ENCODE results near the gene ZDHHC14.
"Not testable (repeated sequence)": the region's sequence is repeated elsewhere in the genome, so short reads cannot be mapped to it uniquely, and the experiment has no call there.

Gene ZDHHC14

DNA sequence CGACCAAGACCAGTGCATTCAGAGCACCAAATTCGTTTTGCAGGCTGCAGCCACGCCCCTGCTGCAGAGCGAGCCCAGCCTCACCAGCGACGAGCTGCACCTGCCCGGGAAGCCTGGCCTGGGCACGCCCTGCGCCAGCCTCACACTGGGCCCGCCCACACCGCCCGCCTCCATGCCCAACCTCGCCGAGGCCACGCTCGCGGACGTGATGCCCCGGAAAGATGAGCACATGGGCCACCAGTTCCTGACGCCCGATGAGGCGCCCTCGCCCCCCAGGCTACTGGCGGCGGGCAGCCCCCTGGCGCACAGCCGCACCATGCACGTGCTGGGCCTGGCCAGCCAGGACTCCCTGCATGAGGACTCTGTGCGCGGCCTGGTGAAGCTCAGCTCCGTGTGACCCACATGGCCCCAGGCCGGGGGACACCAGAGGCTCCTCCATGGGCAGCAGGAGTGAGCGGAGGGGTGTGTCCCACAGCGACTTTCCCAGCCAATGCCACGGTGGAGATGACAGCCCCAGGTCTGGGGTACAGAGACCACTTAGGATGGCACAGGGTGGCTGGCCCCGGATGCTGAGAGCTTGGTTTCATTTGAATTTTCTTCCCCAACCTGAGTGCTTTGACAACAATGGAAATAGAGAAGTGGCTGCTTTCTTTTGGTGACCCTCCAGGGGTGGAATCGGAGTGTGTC, 291.9 kb downstream of the ZDHHC14 start:
- no peak for DNase-seq (ENCODE audit: insufficient read length, low spot score)
- no peak for FAIRE-seq

DNA sequence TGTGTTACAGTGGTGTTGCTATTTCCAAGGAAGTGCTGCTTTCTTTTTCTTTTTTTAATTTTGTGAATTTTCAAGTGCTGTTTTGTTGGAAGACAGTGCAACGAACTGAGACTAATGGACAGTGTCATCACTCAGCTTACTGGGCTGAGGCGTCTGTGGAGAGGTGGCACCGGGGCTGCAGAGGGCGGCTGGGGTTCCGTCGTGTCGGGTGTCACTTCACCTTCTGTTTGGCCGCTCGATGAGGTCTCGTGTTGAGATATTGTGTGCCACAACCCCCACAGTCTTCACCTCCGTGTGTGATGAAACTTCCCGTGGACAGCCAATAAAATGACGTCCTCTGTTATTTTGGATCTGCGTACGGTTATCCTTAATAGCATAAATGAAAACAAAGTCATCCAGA, 292.6 kb downstream of the ZDHHC14 start:
- DNase-seq (ENCODE audit: insufficient read length, low spot score) (no peak), FAIRE-seq (no peak)

DNA sequence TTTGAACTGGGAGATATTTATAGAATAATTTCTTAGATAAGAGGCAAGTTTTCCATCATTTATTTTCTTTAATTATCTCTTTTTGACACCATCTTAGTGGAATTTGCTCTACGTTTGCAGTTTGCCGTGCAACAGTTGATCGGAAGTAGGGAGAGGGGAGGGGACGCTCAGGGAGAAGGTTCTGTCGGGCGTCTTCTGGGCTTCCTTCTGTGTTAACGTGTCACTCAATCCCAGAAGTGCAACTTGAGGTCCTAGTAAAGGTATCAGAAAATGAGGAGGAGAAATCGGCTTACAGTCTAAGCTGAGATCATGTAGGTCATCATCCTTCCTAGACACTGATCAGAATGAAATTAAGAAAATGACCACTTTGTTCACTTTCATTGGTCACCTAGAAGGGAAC, 293.1 kb downstream of the ZDHHC14 start:
- no peak for FAIRE-seq
- DNase-seq (ENCODE audit: insufficient read length, low spot score): no peak

DNA sequence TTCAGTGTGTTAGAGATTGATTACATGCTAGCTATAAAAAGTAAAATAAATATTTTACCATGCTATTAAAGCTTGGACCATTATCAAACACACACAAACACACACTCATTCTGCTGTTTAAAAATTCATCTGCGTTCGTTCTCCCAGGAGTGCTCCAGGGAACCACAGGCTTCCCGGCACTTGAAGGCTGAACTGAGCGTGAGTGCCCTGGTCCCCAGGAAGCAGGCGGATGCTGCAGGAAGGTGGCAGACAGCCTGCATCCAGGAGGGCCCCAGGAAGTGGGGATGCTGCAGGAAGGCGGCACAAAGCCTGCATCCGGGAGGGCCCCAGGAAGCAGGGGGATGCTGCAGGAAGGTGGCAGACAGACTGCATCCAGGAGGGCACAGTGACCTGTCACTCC, 294.8 kb downstream of the ZDHHC14 start:
- FAIRE-seq: no peak
- DNase-seq (ENCODE audit: insufficient read length, low spot score): no peak

DNA sequence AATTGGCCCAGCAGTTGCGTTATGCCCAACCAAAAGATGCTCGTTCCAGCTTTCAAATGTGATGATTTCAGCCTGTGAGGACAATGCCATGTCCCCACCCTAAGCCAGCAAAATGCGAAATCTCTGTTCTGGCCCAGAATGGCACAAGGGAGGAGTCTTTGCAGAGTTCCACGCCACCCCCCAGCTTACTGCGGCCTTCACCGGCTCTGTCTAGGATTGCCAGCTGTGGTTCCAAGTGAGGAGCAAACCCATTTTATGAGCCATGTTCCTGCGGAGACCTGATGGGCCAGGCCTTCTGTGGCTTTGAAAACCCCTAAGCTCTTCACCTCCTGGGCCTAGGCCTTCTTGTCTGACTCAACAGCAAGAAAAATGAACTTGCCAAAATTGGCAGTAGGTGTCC, 295.3 kb downstream of the ZDHHC14 start:
- FAIRE-seq: no peak
- DNase-seq (ENCODE audit: insufficient read length, low spot score): no peak

DNA sequence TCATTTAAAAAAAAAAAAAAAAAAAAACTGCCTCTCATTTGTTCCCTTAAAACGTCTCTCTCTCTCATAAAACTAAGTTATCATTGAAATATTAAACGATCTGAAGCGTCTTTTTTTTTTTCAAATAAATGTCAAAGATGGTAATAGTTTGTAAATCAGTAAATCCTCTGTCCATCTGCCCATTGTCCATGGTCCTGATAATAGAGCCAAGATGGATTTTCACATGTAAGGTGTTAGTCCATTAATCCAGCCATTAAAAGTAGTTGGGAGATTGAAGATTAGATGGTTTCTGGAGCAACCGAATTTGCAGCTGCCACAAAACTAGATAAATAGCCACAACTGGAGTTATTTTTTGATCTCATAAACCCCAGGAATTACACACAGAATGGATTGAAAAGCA, 296.2 kb downstream of the ZDHHC14 start:
- FAIRE-seq: no peak
- DNase-seq (ENCODE audit: insufficient read length, low spot score): no peak

DNA sequence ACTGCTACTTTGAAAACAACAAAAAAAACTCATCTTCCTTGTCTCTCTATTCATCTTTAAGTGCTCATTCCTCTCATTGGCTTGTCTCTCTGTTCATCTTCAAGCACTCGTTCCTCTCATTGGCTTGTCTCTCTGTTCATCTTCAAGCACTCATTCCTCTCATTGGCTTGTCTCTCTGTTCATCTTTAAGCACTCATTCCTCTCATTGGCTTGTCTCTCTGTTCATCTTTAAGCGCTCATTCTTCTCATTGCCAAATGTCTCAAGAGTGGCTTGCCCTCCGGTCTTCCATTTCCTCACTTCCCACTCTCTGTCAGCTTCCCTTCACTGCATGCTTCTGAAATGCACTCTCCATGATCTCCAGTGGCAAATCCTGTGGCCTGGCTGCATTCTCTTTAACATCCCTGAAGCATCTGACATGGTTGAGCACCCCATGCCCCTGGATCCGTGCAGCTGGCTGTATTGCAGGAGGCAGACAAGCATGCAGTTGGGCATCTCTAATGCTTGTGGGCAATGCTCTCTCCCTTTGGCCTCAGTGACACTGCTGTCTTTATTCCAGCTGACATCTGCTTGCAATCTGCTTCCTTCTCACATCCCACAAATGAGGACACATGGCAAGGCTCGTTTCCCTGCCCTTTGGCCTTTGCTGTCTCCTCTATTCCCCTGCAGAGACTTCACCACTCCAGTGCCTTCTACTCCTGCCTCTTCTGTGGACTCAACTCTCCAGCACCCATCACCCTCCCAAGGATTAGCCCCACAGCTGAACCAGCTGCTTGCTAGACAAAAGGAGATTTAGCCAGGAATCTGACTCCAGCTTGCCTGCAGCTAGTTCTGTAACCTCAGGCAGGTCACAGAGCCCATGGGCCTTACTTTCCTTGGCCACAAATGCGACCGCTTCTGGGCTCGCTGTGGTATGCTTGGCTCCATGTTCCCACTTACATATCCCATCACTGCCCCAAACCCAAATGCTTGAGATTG, 298.9 kb downstream of the ZDHHC14 start:
- FAIRE-seq (no peak), DNase-seq (ENCODE audit: insufficient read length, low spot score) (no peak)

DNA sequence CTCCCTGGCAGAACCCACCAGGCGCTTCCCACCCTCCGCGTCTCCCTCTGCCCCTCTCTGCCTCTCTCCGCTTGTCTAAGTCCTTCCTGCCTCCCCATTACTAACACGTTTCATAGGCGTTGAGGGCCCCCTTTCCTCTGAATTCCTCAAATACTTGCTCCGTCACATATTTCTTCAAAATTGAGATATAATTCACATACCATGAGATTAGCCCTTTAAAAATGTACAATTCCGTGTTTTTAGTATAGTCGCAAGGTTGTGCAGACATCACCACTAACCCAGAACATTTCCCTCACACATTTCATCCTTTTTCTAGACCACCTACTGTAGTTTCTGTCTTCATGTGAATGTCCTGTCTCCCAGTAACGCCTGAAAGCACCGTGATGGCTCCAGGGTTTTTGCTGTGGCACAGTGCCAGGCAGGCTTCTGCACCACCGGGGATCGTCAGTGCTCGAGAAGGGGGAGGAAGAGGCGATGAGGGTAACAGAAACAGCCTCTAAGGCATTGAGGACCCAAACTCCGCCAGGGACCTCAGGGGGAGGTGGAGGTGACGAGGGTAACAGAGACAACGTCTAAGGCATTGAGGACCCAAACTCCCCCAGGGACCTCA, 300.2 kb downstream of the ZDHHC14 start:
- DNase-seq (ENCODE audit: insufficient read length, low spot score): no peak

DNA sequence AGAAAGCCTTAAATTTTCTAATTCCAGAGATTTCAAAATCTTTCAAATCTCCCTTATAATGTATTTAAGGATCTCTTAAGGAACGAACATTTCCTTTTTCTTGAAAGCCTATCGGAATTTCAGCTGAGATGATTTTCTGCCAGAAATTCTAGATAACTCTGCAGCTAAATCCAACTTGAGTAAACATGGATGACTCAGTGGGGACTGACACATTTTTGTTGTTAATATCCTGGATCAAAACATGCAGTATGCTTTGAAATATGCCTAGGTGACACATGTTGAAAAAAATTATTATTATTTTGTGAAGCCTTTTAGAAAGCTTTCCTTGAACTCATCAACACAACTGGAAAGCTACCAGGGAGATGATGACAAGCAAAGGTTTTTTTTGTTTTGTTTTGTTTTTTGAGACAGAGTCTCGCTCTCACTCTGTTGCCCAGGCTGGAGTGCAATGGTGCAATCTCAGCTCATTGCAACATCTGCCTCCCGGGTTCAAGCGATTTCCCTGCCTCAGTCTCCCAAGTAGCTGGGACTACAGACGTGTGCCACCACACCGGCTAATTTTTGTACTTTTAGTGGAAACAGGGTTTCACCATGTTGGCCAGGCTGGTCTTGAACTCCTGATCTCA, 302.0 kb downstream of the ZDHHC14 start:
- FAIRE-seq (no peak), DNase-seq (ENCODE audit: insufficient read length, low spot score) (no peak)

More for the DNA sequence above, 300.2 kb downstream of the ZDHHC14 start:
- no peak for FAIRE-seq

DNA sequence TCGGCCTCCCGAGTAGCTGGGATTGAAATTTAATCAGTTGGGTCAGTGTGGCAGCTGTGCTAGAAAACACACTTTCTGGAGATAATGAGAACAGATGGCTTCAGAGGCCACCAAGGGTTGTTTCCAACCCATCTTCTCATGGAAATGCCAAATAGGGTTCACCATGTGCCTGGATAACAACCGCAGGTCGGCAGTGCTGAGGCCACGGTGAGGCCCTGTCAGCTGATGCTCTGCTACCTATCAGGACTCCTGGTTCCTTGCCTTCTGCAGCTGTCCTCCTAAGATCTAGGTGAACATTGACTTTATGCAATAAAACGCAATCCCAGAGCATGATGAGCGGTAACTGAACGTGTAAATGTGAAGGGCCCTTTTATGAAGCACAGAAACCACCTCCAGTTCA, 302.7 kb downstream of the ZDHHC14 start:
- no peak for DNase-seq (ENCODE audit: insufficient read length, low spot score)
- FAIRE-seq: no peak

DNA sequence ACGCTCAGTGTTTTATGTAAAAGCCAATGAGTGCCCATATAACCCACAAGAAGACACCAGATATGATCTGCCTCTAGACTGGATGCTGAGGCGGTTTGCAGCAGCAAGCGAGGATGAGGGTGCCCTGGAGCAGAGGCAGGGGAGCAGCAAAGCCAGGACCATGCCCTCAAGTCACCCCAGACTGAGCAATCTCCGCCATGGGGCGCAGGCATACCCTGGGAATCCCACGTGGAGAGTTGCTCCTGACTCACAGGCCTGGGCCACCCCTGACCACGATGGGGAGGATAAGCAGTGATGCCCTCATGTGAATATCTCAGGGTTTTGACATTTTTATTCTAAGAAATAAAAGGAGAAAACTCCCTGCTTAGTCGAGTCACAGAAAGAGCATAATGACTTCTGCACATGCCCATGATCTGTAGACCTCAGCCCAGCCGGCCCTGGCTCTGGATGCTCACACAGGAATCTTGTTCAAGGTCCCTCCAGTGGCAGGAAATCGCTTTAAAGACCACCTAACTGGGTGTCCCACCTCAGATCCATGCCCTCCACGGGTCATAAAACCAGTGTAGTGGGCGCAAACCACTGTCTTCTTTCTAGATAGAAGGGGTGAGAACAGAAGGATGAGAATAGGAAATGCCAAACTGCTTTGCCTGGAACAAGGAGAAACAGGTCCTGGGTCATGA, 303.8 kb downstream of the ZDHHC14 start:
- no peak for FAIRE-seq
- DNase-seq (ENCODE audit: insufficient read length, low spot score): no peak

DNA sequence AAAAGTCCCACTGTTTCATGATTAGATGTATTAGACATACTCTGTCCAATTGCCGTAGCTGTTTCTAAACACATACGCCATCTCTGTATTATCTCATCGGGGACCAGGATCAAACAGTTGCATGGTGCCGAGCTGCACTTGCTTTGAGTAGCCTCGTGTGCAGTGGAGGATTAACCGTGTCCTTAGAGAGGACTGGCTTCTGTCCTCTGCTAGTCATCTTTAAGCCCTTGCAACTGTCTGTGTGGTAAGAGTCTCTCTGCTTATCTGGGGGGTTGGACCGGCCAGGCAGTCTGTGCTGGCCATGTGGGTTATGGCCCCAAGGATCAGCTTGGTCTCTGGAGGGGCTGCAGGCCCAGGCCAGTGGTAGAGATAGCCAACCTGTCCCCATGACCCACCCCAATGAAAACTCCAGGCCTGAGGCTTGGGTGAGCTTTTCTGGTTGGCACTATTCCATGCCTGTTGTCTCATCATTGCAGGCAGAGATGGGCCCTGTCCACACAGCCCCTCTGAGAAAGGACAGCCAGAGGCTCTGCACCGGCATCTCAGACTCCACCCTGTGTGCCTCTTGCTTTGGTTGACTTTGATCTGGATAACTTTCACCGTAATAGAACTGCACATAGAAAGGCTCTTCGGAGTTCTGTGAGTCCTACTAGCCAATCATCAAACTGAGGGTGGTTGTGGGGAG, 304.7 kb downstream of the ZDHHC14 start:
- FAIRE-seq (no peak), DNase-seq (ENCODE audit: insufficient read length, low spot score) (no peak)

DNA sequence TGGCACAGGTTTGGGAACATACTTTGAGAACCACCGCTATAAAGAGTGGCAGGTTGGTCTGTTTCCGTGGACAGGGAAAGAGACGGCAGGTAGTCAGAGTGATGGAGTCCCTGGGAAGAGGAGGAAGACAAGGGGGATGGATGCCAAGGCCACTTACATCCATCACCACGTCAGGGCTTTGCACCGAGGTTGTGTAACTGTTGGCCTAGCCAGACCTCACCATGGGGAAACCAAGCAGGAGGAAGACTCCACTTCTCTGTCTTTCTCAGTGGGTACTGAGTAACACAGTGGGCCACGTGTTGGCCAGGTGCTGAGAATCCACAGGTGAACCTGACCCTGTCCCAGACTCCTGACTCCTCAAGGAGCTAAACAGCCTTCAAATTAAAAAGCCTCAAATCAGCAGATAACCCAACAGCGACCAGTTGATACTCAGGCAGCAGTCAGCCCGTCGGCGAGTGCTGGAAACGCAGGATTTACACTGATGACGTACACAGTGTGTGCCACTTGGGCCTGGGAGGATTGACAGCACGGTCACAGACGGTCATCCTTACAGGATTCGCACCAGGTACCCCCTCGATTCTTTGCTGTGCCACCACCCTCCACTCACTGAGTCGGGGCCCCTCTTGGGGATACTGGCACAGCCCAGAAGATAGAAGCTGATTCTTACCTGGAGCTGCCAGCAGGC, 307.4 kb downstream of the ZDHHC14 start:
- FAIRE-seq (no peak), DNase-seq (ENCODE audit: insufficient read length, low spot score) (no peak)

DNA sequence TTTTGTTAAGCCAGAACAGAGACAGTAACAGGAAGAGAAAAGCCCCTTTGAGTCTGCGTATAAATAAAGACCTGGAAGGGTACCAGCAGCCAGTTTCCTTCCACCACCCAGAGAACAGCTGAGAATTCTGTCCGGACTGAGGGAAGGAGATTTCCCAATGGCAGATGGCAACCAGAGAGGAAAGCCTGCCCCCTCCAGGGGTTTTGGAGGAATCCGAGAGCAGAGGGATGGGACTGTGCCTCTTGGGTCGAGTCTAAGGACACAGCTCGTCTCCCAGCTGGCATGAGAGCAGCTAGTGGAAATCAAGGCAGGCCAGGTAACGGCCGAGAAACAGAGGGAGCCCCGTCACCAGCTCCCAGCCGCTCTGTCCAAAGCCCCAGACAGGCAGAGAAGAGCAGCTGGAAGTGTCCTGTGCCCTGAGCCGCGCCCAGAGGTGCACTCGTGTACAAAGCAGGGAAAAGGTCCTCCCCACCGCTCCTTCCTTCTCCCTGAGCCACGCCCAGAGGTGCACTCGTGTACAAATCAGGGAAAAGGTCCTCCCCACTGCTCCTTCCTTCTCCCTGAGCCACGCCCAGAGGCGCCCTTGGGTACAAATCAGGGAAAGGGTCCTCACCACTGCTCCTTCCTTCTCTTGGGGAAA, 308.1 kb downstream of the ZDHHC14 start:
- DNase-seq (ENCODE audit: insufficient read length, low spot score): no peak
- FAIRE-seq: no peak

DNA sequence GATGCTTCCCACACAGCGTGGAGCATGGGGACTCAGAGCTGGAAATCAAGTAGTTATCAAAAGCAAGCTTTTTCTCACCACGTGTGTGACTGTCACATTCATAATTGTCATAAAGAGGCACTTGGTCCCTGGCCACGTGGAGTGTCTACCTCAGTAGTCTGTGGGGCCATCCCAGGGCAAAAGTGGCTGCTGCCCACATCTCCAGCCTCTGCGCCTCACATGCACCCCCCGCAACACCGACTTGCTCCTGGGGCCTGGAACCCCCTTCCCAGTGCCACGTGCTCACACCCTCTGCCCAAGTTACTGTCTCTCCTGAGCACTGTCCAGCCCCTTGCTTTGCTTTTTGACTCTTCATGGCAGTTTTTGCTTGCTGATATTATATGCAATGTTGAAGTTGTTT, 308.9 kb downstream of the ZDHHC14 start:
- FAIRE-seq: no peak

DNA sequence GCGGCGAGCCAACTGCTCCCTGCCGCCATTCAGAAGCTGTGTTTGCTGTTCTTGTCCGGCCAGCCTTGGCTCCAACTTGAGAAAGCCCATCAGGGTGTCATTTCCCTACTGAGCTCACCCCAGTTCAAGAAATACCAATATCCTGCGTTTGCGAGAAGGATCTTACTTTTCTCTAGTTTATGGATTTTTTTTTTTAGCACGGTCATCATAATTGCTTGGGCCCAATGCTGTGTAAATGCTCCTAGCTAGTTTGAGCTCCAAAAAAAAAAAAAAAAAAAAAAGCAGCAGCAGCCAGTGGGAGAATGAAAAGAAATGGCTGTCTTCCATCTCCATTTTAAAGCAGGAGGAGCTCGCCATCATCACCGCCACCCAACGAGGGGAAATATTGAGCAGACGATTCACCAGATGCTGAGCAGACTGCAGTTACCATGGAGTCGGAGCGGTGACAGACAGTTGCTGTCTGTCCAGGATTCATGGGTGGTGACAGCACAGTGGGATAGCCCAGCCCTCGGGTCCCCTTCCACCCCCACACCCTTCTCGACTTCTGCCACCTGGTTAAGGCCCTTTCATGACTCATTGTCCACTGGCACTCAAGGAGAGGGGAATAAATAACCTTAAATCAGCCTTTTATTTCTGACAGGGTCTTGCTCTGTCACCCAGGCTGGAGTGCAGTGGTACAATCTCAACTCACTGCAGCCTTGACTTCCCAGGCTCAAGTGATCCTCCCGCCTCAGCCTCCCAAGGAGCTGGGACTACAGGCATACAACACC, 309.6 kb downstream of the ZDHHC14 start:
- DNase-seq (ENCODE audit: insufficient read length, low spot score): no peak
- no peak for FAIRE-seq

More for the DNA sequence above, 308.9 kb downstream of the ZDHHC14 start:
- no peak for DNase-seq (ENCODE audit: insufficient read length, low spot score)

DNA sequence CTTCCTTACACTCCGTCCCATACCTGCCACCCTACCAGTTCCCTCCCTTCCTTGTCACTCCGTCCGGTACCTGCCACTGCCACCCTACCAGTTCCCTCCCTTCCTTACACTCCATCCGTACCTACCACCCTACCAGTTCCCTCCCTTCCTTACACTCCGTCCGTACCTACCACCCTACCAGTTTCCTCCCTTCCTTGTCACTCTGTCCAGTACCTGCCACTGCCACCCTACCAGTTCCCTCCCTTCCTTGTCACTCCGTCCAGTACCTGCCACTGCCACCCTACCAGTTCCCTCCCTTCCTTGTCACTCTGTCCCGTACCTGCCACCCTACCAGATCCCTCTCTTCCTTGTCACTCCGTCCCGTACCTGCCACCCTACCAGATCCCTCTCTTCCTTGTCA, 310.6 kb downstream of the ZDHHC14 start:
- not testable (repeated sequence) for FAIRE-seq; DNase-seq (ENCODE audit: insufficient read length, low spot score)

DNA sequence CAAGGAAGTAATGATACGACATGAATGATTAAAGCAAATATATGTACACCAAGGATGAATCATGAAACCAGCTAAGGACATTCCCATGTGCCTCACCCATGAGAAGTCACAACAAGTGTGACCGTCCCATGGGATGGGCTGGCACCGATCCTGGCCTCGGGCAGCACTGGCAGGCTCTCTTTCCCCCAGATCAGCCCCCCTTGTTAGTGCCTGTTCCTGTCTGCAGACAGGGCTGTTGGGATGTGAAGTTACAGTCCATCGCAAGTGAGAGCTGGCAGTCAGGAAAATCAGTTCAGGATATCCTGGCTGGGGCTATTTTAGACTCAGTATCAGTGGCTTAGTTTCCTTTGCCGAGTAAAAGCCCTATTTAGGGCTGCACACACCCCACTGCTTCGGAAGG, 312.9 kb downstream of the ZDHHC14 start:
- no peak for FAIRE-seq
- no peak for DNase-seq (ENCODE audit: insufficient read length, low spot score)
